ENCODE results near the gene CYREN.
"Not testable (repeated sequence)": the region's sequence is repeated elsewhere in the genome, so short reads cannot be mapped to it uniquely, and the experiment has no call there.

The CYREN gene

DNA sequence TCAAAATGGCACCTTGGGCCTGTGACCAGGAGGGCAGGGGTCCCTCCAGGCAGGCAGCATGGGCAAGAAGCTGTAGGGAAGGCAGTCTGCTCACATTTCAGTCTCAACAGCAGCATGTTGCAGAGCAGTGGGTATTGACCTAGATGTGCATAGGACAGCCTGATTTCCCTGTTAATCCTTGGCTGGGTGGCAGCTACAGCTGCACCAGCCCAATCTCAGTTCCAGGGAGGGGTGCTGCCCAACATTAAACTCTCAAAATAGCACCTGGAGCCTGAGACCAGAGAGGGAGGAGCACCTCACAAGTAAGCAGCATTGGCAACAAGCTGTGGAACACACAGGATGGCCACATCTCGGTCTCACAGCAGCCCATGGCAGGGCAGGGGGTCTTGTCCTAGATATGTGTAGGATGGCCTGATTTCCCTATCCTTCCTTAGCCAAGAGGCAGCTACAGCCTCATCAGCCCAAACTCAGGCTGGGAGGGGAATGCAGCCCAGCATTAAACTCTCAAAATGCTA lies 12.3 kb downstream of the CYREN start:
- no peak for DNase-seq

- no peak for DNase-seq
Measured at GRCh38 chr7:135156290-135156689, 14.2 kb downstream of the CYREN start.

- no peak for DNase-seq
Measured at GRCh38 chr7:135154734-135155133, 15.8 kb downstream of the CYREN start.

DNA sequence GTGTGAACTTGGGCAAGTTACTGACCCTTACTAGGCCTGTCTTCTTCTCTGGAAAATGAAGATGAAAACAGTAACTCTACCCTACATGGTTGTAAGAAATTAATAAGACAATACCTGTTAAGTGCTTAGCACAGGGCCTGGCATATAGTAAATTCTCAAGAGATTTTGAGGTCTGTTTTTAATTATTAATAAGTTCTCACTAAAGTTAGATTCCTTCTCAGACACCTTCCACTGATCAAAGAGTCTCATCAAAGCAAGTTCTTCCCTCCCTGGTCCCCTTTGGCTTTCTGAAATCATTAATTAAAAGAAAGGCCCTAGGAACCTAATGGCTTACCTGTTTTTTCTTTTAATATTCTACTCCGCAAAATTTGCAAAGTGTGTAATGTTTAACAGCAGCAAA lies 18.1 kb downstream of the CYREN start:
- DNase-seq = no peak

DNA sequence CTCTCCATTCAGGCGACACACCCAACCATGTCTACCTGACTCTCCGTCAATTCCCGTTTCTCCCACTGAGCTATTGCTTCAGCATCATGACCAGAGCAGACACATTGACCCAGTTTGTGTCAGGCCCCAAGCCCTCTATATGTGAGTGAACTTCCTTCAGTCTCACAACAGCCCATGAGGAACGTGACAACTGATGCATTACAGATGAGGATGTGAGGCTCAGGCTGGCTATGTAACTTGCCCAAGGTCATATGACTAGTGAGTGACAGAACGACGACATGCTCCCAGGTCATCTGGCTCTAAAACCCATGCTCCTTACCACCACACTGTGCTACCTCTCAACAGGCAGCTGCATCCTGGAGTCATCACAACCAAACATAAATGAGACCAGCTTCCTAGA lies 19.0 kb downstream of the CYREN start:
- DNase-seq = no peak

DNA sequence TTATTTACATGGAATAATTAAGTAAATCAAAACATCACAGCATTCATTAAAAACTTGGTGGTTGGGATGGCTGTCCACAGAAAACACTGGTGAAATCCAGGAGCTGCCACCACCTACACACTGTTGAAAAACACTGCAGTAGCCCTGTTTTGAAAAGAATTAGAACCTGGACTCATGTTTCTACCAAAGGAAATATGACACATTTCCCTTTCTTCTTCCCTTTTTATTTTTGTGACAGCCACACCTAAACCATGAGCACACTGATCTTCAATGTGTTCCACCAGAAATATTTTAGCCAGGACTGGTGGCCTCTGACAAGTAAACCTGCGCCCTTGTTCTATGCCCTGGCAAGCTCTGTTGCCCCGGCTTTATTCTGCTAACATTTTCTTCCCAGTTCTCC lies 19.4 kb downstream of the CYREN start:
- no peak for DNase-seq

- DNase-seq = no peak
Measured at GRCh38 chr7:135150072-135150782, 20.3 kb downstream of the CYREN start.

GRCh38 chr7:135147899-135148721 lies 22.4 kb downstream of the CYREN start, which contains the start of gene TMEM140:
TSS of gene TMEM140 (plus strand) at chr7:135148072. CDS start at chr7:135164442, 16,370 bp downstream.
- no peak for DNase-seq

- no peak for DNase-seq
Measured at GRCh38 chr7:135147341-135147898, 23.1 kb downstream of the CYREN start.

- DNase-seq = no peak
Measured at GRCh38 chr7:135143885-135144668, 26.4 kb downstream of the CYREN start.

- no peak for DNase-seq
Measured at GRCh38 chr7:135129579-135129978, 40.9 kb downstream of the CYREN start.

GRCh38 chr7:135128931-135129330 lies 41.6 kb downstream of the CYREN start:
- DNase-seq = no peak

DNA sequence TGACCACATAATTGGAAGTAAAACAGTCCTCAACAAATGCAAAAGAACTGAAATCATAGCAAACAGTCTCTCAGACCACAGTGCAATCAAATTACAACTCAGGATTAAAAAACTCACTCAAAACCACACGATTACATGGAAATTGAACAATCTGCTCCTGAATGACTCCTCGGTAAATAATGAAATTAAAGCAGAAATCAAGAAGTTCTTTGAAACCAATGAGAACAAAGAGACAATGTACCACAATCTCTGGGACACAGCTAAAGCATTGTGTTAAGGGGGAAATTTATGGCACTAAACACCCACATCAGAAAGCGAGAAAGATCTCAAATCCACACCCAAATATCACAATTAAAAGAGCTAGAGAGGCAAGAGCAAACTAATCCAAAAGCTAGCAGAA lies 45.9 kb downstream of the CYREN start:
- not testable (repeated sequence) for DNase-seq

DNA sequence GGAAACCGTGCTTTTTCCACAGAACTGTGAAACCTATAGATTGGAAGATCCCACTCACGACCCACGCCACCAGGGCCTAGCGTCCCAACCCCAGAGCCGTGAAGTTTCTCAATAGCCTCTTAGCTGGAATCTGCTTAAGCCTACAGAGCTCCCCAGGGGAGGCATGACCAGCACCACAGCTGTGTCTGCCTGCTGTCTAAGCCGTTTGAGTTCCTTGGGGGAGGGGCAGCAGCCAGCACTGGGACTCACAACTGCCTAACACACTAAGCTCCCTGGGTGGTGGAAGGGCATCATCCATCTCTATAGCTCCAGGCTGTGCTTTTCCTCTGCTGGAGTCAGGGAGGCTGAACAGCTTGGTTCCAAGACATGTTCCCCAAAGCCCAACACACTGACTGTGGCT lies 48.6 kb downstream of the CYREN start:
- no peak for DNase-seq

GRCh38 chr7:135117096-135117495 lies 53.4 kb downstream of the CYREN start:
- no peak for DNase-seq
